ENCODE data around the gene TMED6.

TMED6 gene

GRCh38 chr16:69330286-69331109, 21.1 kb downstream of the TMED6 start, which contains the start of gene PDF:
TSS of gene PDF (minus strand) at chr16:69330588. CDS start at chr16:69330570, 18 bp downstream.
- H3K4me3 ChIP-seq: peak within 1 kb of the TSS; percentile 78
- DNase-seq (ENCODE audit: low read depth, low spot score): no peak
- no peaks in the 10 kb centered on the region for H3K9me3 ChIP-seq (ENCODE audit: low read depth, low read length)
- H3K9ac ChIP-seq (ENCODE audit: insufficient read length): peak within 1 kb of the TSS; percentile 75
- H3K36me3 ChIP-seq (ENCODE audit: insufficient read depth, low read length): peaks cover 37% of the 10 kb centered on the region
- TF ChIP-seq POLR2AphosphoS5 (IDR thresholded peaks at IDR 0.05; ENCODE audit: borderline replicate concordance, low read depth, low read length) (peak; percentile 85), EZH2 (IDR thresholded peaks at IDR 0.05) (no peak), FOXP2 (optimal IDR thresholded peaks at IDR 0.05; ENCODE audit: control extremely low read depth, extremely low read length, insufficient read depth) (no peak)
- H3K27ac ChIP-seq: peak within 1 kb of the TSS; percentile 68; the same call in 1 of the 2 replicates

GRCh38 chr16:69329369-69330285, 22.0 kb downstream of the TMED6 start:
- Histone ChIP-seq H3K4me3 (peak overlapping the region; percentile 78), H3K36me3 (ENCODE audit: insufficient read depth, low read length) (peaks cover 29% of the 10 kb centered on the region), H3K9me3 (ENCODE audit: low read depth, low read length) (no peaks in the 10 kb centered on the region), H3K9ac (ENCODE audit: insufficient read length) (peak overlapping the region; percentile 75), H3K27ac (no peak overlapping the region)
- TF ChIP-seq POLR2AphosphoS5 (IDR thresholded peaks at IDR 0.05; ENCODE audit: borderline replicate concordance, low read depth, low read length) (no peak), FOXP2 (optimal IDR thresholded peaks at IDR 0.05; ENCODE audit: control extremely low read depth, extremely low read length, insufficient read depth) (no peak), EZH2 (IDR thresholded peaks at IDR 0.05) (no peak)
- no peak for DNase-seq (ENCODE audit: low read depth, low spot score)

GRCh38 chr16:69328854-69329316, 22.7 kb downstream of the TMED6 start:
- Histone ChIP-seq H3K27ac (no peak overlapping the region), H3K36me3 (ENCODE audit: insufficient read depth, low read length) (peaks cover 25% of the 10 kb centered on the region)

GRCh38 chr16:69327585-69328310, 23.8 kb downstream of the TMED6 start:
- TF ChIP-seq EZH2 (IDR thresholded peaks at IDR 0.05): no peak
- no peak for TF ChIP-seq FOXP2 (optimal IDR thresholded peaks at IDR 0.05; ENCODE audit: control extremely low read depth, extremely low read length, insufficient read depth)
- TF ChIP-seq POLR2AphosphoS5 (IDR thresholded peaks at IDR 0.05; ENCODE audit: borderline replicate concordance, low read depth, low read length): no peak
- peaks cover 29% of the 10 kb centered on the region for H3K36me3 ChIP-seq (ENCODE audit: insufficient read depth, low read length)
- H3K9ac ChIP-seq (ENCODE audit: insufficient read length): no peak overlapping the region
- peak overlapping the region; percentile 78; the same call in 1 of the 2 replicates for H3K4me3 ChIP-seq
- H3K9me3 ChIP-seq (ENCODE audit: low read depth, low read length): no peaks in the 10 kb centered on the region
- no peak for DNase-seq (ENCODE audit: low read depth, low spot score)
- H3K27ac ChIP-seq: no peak overlapping the region

More at GRCh38 chr16:69328854-69329316, 22.7 kb downstream of the TMED6 start:
- Histone ChIP-seq H3K9me3 (ENCODE audit: low read depth, low read length) (no peaks in the 10 kb centered on the region), H3K4me3 (peak overlapping the region; percentile 78), H3K9ac (ENCODE audit: insufficient read length) (no peak overlapping the region)
- no peak for DNase-seq (ENCODE audit: low read depth, low spot score)
- TF ChIP-seq EZH2 (IDR thresholded peaks at IDR 0.05) (no peak), POLR2AphosphoS5 (IDR thresholded peaks at IDR 0.05; ENCODE audit: borderline replicate concordance, low read depth, low read length) (no peak), FOXP2 (optimal IDR thresholded peaks at IDR 0.05; ENCODE audit: control extremely low read depth, extremely low read length, insufficient read depth) (no peak)

- no peak overlapping the region for H3K4me3 ChIP-seq
- no peak overlapping the region for H3K9ac ChIP-seq (ENCODE audit: insufficient read length)
Observed at GRCh38 chr16:69326172-69326873, 25.3 kb downstream of the TMED6 start.

GRCh38 chr16:69325784-69326171, 25.8 kb downstream of the TMED6 start:
- H3K36me3 ChIP-seq (ENCODE audit: insufficient read depth, low read length): peaks cover 36% of the 10 kb centered on the region
- no peak overlapping the region for H3K4me3 ChIP-seq
- no peak for DNase-seq (ENCODE audit: low read depth, low spot score)

More at GRCh38 chr16:69326172-69326873, 25.3 kb downstream of the TMED6 start:
- no peaks in the 10 kb centered on the region for H3K9me3 ChIP-seq (ENCODE audit: low read depth, low read length)
- no peak overlapping the region; the same call in 1 of the 2 replicates for H3K27ac ChIP-seq
- DNase-seq (ENCODE audit: low read depth, low spot score): no peak
- H3K36me3 ChIP-seq (ENCODE audit: insufficient read depth, low read length): peaks cover 31% of the 10 kb centered on the region
- TF ChIP-seq POLR2AphosphoS5 (IDR thresholded peaks at IDR 0.05; ENCODE audit: borderline replicate concordance, low read depth, low read length) (no peak), EZH2 (IDR thresholded peaks at IDR 0.05) (no peak), FOXP2 (optimal IDR thresholded peaks at IDR 0.05; ENCODE audit: control extremely low read depth, extremely low read length, insufficient read depth) (no peak)

More at GRCh38 chr16:69325784-69326171, 25.8 kb downstream of the TMED6 start:
- H3K27ac ChIP-seq: no peak overlapping the region
- no peak overlapping the region for H3K9ac ChIP-seq (ENCODE audit: insufficient read length)
- no peaks in the 10 kb centered on the region for H3K9me3 ChIP-seq (ENCODE audit: low read depth, low read length)
- TF ChIP-seq EZH2 (IDR thresholded peaks at IDR 0.05) (no peak), POLR2AphosphoS5 (IDR thresholded peaks at IDR 0.05; ENCODE audit: borderline replicate concordance, low read depth, low read length) (no peak), FOXP2 (optimal IDR thresholded peaks at IDR 0.05; ENCODE audit: control extremely low read depth, extremely low read length, insufficient read depth) (no peak)

Data from SK-N-MC (cell line).